GM12873 (cell line): Measurements from ENCODE around the gene PPARGC1A.
A peak's percentile ranks its signal among the peaks of the same experiment; 100 is the strongest.

ENCODE experiments used
- CTCF ChIP-seq: IDR thresholded peaks from 2 replicates; pipeline ENCODE4 v1.5.1; 2012; ENCODE audit warnings: low read depth, mild to moderate bottlenecking, moderate library complexity, low read length, control low read depth; ENCODE audit not compliant: insufficient read depth; ENCODE audit errors: missing control alignments

The PPARGC1A gene

GRCh38 chr4:23885943-23886590, 3.8 kb downstream of the PPARGC1A start:
- no peak for TF ChIP-seq CTCF

GRCh38 chr4:23884741-23885140, 5.1 kb downstream of the PPARGC1A start:
- TF ChIP-seq CTCF: no peak

GRCh38 chr4:23884261-23884660, 5.6 kb downstream of the PPARGC1A start:
- no peak for TF ChIP-seq CTCF

GRCh38 chr4:23882976-23883531, 6.8 kb downstream of the PPARGC1A start:
- no peak for TF ChIP-seq CTCF

GRCh38 chr4:23881674-23882337, 8.0 kb downstream of the PPARGC1A start:
- peak; percentile 19 for TF ChIP-seq CTCF

- TF ChIP-seq CTCF: no peak
Observed at GRCh38 chr4:23881052-23881501, 8.8 kb downstream of the PPARGC1A start.

GRCh38 chr4:23878912-23879732, 10.7 kb downstream of the PPARGC1A start:
- TF ChIP-seq CTCF: no peak
